ENCODE results near the gene KCND3.

- TF ChIP-seq, protein P1, sequence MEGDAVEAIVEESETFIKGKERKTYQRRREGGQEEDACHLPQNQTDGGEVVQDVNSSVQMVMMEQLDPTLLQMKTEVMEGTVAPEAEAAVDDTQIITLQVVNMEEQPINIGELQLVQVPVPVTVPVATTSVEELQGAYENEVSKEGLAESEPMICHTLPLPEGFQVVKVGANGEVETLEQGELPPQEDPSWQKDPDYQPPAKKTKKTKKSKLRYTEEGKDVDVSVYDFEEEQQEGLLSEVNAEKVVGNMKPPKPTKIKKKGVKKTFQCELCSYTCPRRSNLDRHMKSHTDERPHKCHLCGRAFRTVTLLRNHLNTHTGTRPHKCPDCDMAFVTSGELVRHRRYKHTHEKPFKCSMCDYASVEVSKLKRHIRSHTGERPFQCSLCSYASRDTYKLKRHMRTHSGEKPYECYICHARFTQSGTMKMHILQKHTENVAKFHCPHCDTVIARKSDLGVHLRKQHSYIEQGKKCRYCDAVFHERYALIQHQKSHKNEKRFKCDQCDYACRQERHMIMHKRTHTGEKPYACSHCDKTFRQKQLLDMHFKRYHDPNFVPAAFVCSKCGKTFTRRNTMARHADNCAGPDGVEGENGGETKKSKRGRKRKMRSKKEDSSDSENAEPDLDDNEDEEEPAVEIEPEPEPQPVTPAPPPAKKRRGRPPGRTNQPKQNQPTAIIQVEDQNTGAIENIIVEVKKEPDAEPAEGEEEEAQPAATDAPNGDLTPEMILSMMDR (IDR thresholded peaks at IDR 0.05): no peak
- TF ChIP-seq POLR2A (IDR thresholded peaks at IDR 0.05): no peak
These were observed 37.3 kb downstream of the KCND3 start for GRCh38 chr1:111952125-111952657.

All from tibial nerve (tissue), 3 donors.